RWPE2 (cell line): ENCODE results near the gene TMEM86A.
A peak's percentile ranks its signal among the peaks of the same experiment; 100 is the strongest.

Experiments
- ATAC-seq: fragments of 200-7000 bp; cut with Tn5 transposase; 3 replicates; pipeline ENCODE4 v1.9.1; 2021; ENCODE audit warnings: low read depth
- DNase-seq: peaks from one replicate; pipeline ENCODE4 v3.0.0-alpha.2; 2020; ENCODE audit warnings: low spot score
- H3K27ac ChIP-seq: fragments of 450-650 bp; 2 replicates; pipeline ENCODE4 v1.5.1; 2017; ENCODE audit warnings: mild to moderate bottlenecking; ENCODE audit not compliant: poor library complexity, severe bottlenecking
- H3K27me3 ChIP-seq: fragments of 250-450 bp; sonication (Bioruptor Pico); 2 replicates; pipeline ENCODE4 v1.5.1; 2021; ENCODE audit warnings: mild to moderate bottlenecking, moderate library complexity; ENCODE audit not compliant: insufficient read depth, poor library complexity, severe bottlenecking
- H3K36me3 ChIP-seq: fragments of 250-450 bp; sonication (Bioruptor Pico); 2 replicates; pipeline ENCODE4 v1.5.1; 2020; ENCODE audit warnings: low read depth, mild to moderate bottlenecking, moderate library complexity
- H3K4me1 ChIP-seq: fragments of 250-450 bp; sonication (Bioruptor Pico); 2 replicates; pipeline ENCODE4 v1.5.1; 2021; ENCODE audit warnings: mild to moderate bottlenecking, moderate library complexity; ENCODE audit not compliant: insufficient read depth, poor library complexity, severe bottlenecking
- H3K4me3 ChIP-seq: fragments of 250-450 bp; sonication (Bioruptor Pico); 2 replicates; pipeline ENCODE4 v1.5.1; 2021; ENCODE audit warnings: mild to moderate bottlenecking, moderate library complexity; ENCODE audit not compliant: severe bottlenecking
- H3K9me3 ChIP-seq: fragments of 250-450 bp; sonication (Bioruptor Pico); 2 replicates; pipeline ENCODE4 v1.5.1; 2021; ENCODE audit warnings: mild to moderate bottlenecking, moderate library complexity; ENCODE audit not compliant: severe bottlenecking
- TF ChIP-seq, protein P1 (sequence below): fragments of 450-650 bp; IDR thresholded peaks from one replicate; pipeline ENCODE4 v1.5.1; 2017; ENCODE audit warnings: mild to moderate bottlenecking, moderate library complexity; ENCODE audit not compliant: poor library complexity, severe bottlenecking

Gene TMEM86A

DNA sequence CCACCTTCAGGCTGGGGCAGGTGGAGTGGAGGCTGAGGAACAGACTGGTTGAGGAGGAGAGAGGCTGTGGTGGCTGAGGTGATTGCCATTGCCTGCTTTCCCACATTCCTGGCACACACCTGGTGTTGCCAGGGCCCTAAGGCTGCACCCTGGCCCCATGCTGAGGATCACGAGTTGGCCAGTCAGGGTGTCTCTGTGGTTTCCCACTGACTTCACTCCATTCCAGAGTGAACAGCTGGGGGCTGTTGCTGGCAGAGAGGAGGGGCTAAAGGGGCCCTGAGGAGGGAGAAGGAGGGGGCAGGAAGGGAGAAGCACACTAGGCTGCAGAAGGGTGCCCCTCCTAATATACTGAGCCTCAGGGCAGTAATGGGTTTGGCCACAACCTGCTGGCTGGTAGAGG, 1.8 kb downstream of the TMEM86A start:
- no peaks in the 10 kb centered on the region for H3K36me3 ChIP-seq
- DNase-seq (no peak), ATAC-seq (peak; percentile 3; the same call in 1 of the 3 replicates)
- no peak overlapping the region for H3K27ac ChIP-seq
- no peaks in the 10 kb centered on the region for H3K4me1 ChIP-seq
- peaks cover 4% of the 10 kb centered on the region for H3K27me3 ChIP-seq
- TF ChIP-seq, protein P1, sequence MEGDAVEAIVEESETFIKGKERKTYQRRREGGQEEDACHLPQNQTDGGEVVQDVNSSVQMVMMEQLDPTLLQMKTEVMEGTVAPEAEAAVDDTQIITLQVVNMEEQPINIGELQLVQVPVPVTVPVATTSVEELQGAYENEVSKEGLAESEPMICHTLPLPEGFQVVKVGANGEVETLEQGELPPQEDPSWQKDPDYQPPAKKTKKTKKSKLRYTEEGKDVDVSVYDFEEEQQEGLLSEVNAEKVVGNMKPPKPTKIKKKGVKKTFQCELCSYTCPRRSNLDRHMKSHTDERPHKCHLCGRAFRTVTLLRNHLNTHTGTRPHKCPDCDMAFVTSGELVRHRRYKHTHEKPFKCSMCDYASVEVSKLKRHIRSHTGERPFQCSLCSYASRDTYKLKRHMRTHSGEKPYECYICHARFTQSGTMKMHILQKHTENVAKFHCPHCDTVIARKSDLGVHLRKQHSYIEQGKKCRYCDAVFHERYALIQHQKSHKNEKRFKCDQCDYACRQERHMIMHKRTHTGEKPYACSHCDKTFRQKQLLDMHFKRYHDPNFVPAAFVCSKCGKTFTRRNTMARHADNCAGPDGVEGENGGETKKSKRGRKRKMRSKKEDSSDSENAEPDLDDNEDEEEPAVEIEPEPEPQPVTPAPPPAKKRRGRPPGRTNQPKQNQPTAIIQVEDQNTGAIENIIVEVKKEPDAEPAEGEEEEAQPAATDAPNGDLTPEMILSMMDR = no peak
- H3K4me3 ChIP-seq = no peak overlapping the region
- no peaks in the 10 kb centered on the region for H3K9me3 ChIP-seq

DNA sequence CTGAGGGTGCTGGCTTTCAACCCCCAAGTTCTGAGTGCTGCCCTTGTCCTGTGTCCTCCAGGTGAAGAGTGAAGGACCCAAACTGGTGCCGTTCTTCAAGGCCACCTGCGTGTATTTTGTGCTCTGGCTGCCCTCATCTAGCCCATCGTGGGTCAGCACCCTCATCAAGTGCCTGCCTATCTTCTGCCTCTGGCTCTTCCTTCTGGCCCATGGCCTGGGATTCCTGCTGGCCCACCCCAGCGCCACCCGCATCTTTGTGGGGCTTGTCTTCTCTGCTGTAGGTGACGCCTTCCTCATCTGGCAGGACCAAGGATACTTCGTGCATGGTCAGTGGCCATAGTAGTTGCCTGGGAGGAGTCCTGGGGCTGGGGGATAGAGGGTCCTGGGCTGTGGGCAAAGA, 2.3 kb downstream of the TMEM86A start:
- Histone ChIP-seq H3K4me3 (no peak overlapping the region), H3K9me3 (no peaks in the 10 kb centered on the region), H3K27me3 (peaks cover 9% of the 10 kb centered on the region), H3K4me1 (no peaks in the 10 kb centered on the region), H3K36me3 (no peaks in the 10 kb centered on the region), H3K27ac (no peak overlapping the region)
- DNase-seq (no peak), ATAC-seq (no peak)
- TF ChIP-seq, protein P1 = no peak

DNA sequence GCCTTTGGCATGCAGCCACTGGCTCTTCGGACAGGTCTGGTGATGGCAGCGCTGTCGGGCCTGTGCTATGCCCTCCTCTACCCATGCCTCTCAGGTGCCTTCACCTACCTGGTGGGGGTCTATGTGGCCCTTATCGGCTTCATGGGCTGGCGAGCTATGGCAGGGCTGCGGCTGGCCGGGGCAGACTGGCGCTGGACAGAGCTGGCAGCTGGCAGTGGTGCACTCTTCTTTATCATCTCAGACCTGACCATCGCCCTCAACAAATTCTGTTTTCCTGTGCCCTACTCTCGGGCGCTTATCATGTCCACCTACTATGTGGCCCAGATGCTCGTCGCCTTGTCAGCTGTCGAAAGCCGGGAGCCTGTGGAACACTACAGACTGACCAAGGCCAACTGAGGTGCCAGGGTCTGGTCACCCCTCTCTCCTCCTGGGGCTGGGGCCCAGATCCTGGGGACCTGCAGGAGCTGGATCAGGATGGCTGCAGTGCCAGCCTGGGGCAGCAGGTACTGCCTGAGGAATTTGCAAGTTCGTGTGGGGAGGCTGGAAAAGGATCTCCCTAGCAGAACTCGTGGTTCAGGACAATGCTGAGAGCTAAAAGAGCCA, 3.1 kb downstream of the TMEM86A start:
- no peak overlapping the region for H3K4me3 ChIP-seq
- DNase-seq (no peak), ATAC-seq (no peak)
- H3K36me3 ChIP-seq = no peaks in the 10 kb centered on the region
- no peaks in the 10 kb centered on the region for H3K4me1 ChIP-seq
- TF ChIP-seq, protein P1 = no peak
- no peak overlapping the region for H3K27ac ChIP-seq
- H3K9me3 ChIP-seq = no peaks in the 10 kb centered on the region
- peaks cover 14% of the 10 kb centered on the region for H3K27me3 ChIP-seq

DNA sequence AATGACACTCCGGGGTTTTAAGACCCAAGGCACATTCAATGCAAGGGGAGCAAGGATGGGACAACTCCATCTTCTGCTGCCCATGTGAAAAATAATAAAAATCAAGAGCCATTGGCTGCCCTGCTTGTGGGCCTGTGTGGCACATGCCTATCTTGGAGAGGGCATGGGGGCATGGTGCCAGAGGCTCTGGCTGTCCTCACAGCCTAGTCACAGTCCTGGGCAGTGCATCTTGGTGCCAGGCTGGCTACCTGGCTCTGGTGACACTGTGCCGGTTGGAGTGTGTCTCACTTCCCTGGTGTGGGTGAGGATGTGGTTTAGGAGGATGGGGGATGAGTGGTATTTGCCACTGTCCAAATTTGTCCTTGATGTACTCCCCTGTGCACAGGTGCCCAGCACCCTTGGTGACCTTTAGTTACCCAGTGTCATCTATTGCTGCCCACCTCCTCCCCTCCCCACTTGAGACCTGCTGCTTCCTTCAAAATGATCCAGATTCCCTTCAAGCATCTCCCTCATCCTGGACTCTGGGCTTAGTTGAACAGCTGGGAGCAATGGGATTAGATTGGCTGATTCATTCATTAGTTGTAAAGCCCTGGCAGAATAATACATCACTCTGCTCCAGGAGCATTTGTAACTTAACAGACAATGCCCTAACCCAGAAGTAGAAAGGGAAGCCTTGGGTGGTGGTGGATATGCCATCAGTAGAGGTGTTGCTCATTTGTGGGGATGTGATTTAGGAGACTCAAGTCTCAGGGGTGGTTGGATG, 4.6 kb downstream of the TMEM86A start:
- Histone ChIP-seq H3K9me3 (no peaks in the 10 kb centered on the region), H3K27ac (no peak overlapping the region), H3K27me3 (peaks cover 27% of the 10 kb centered on the region), H3K4me1 (no peaks in the 10 kb centered on the region), H3K36me3 (no peaks in the 10 kb centered on the region), H3K4me3 (no peak overlapping the region)
- no peak for ATAC-seq
- TF ChIP-seq, protein P1 = no peak
- no peak for DNase-seq
